ENCODE measurements around the gene CALN1.

- TF ChIP-seq CTCF (IDR thresholded peaks at IDR 0.05) (no peak), POLR2A (IDR thresholded peaks at IDR 0.05) (no peak)
Measured at GRCh38 chr7:72190146-72190545, 222.0 kb downstream of the CALN1 start.
